NCI-H1436 treated with DMSO at 0.1 percent for 48 hours (cell line): ENCODE results near the gene TMEM229A.
"Not testable (repeated sequence)": the region's sequence is repeated elsewhere in the genome, so short reads cannot be mapped to it uniquely, and the experiment has no call there.

Experiments
- DNase-seq: peaks from one replicate; lab custom pipeline; 2025; lab: John Stamatoyannopoulos, UW

Gene TMEM229A

DNA sequence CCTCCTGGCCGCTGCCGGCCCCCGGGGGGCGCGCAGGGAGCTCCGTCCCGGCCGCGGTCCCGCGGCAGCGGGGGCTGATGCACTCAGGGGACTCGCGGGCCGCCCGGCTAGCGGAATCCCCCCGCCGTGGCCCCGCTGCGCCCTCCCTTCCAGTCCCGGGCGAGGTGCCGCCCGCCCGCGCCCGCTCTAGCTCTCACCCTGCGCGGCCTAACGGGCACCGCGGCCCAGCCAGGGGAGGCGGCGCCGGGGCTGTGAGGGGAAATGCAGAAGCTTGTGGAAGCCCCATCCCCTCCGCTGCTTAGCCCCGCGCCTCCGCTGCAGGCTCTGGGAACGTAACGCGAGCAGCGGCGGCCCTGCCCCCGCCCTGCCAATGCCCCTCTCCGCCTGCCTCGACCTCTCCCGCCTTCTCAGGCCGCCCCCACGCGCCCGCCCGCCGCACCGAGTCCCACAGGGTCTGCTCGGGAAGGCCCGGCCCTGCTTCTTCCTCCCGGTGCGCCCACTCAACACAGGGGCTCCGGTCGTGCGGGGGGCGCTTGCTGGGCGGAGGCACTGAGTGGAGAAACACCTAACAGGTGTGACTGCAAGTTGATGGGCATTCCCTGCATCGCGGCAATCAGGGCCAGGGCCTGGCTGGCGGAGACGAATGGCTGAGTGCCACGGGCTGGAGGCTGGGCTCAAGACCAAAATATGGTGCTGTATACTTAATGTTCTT is 384 bp upstream of the TMEM229A start:
- no peak for DNase-seq

DNA sequence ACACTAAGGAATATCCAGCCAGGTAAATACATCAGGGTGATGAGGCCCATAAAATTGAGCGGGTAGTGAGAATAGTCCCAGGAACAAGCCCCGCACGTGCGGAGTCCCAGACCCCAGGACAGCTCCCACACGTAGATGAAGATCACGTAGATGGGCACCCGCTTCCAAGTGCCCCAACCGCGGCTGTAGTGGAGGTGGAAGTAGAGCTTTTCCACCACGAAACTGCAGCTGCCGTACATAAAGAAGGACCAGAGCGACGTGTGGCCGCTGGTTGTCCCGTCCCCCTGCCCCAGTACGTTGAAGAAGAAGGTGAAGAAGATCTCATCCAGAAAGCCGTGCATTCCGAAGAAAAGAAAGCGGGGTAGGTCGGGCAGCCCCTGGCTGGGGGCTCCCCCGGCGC is 948 bp downstream of the TMEM229A start:
- DNase-seq, result no peak

DNA sequence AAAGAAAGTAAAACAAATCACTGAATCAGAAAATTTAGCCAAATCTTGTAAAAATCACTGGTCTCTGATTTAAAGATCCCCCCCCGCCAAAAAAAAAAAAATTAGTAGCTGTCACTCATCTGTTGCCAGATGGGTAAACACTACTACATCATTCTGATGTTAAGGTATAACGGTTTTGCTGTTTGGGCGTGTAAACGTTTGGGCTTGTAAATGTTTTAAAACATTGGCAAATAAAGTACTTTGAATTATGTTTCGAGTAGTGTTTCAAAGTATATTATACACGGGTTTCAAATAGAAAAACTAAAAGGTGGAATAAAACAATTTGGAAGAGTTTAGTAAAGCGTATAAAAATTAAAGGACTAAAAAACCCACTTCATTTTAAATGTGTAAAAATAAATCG is 1.5 kb downstream of the TMEM229A start:
- DNase-seq, result no peak

DNA sequence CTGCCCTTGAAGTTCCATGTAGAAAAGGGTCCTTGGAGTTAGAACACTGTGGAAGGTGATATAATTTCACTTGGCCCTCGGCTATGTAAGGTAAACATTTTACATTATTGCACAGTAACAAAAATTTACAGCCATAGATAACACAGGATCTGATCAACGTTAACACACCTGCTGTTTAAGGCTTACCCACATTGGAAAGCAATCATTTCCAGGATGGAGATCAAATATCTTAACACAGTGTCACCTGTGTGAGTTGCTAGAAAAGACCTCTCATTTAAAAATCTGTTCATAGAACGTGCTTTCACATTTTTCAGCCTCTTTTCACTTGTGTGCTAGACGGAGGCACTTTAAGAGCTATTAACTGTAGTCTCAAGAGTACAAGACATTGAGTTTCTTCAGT is 1.9 kb downstream of the TMEM229A start:
- DNase-seq, result no peak

DNA sequence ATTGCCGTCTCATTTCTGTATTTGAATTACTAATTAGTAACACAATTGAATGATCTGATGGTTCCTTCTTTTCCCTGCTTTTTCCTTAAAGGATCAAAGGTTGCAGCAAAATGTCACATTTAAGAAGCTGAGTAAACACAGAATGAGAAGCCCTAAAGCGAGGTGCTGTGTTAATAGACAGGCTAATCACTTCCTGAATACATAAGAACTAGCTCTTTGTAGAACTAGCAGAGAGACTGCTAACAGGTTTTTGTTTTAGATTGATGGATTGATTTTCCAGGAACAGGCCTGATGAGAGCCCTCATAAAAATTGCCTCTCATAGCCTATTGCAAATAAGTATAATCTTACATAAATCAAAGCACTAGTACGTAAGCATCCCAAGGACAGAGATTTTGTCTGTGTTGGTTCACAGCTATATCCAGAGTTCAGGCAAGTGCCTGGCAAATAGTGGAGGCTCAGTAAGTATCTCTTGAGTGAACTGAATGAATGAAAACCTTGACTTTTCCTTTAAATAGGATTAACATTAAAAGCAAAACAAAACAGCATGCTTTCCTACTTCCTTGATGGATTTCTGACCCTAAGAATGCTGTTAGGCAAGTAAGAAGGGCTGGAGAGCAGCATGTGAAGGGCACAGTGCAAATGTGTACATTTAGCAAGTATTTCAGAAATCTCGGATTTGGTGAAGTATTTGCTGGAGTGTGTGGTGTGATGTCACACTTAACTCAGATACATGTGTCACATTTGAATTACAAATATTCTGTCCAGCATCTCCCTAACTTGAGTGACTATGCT is 3.3 kb downstream of the TMEM229A start:
- no peak for DNase-seq

DNA sequence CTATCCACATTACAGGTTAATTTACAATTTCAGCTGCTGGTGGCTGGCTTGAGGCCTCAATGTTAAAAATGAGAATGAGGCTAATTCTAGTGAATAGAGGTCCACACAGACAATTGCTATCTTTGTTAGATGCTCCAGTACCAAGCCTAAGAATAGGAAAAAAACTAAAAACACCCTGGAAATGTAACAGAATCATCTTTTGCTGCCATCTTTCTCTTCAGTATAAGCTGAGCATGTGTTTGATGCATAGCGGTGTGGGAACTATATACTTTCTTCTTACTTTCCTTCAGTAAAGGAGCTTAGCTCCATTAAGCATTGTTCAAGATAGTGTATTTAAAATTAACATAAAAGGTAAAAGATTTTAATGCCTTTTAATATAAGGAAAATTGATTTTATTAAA is 5.6 kb downstream of the TMEM229A start:
- no peak for DNase-seq

DNA sequence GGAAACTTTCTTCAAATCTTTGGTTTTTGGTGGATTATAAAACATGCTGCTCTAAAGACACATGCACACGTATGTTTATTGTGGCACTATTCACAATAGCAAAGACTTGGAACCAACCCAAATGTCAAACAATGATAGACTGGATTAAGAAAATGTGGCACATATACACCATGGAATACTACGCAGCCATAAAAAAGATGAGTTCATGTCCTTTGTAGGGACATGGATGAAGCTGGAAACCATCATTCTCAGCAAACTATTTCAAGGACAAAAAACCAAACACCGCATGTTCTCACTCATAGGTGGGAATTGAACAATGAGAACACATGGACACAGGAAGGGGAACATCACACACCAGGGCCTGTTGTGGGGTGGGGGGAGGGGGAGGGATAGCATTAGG is 8.5 kb downstream of the TMEM229A start:
- DNase-seq, result not testable (repeated sequence)

DNA sequence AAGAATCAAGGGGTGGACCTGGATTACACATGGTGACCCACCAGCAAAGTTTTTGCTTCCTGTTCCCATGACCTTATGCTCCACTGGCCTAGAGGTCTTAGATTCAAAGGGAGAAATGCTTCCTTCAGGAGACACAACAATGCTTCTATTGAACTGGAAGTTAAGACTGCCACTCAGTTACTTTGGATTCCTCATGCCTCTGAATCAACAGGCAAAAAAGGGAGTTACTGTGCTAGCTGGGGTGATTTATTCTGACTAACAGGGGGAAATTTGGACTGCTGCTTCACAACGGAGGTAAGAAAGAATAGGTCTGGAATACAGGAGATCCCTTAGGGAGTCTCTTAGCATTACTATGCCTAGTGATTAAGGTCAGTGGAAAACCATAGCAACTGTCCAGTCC is 10.3 kb downstream of the TMEM229A start:
- no peak for DNase-seq

DNA sequence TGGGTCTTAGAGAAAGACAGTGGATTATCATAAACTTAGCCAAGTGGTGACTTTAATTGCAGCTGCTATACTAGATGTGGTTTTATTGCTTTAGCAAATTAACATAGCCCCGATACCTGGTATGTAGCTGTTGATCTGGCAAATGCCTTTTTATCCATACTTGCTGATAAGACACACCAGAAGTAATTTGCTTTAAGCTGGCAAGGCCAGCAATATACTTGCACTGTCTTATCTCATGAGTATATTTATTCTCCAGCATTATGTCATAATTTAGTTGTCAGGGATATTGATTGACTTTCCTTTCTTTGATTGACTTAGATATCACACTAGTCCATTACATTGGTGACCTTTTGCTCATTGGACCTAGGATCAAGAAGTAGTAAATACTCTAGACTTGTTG is 12.8 kb downstream of the TMEM229A start:
- no peak for DNase-seq

- DNase-seq, result no peak
These were observed 19.6 kb downstream of the TMEM229A start for GRCh38 chr7:124013306-124013705.

GRCh38 chr7:124012864-124013263 is 20.0 kb downstream of the TMEM229A start:
- DNase-seq, result no peak

DNA sequence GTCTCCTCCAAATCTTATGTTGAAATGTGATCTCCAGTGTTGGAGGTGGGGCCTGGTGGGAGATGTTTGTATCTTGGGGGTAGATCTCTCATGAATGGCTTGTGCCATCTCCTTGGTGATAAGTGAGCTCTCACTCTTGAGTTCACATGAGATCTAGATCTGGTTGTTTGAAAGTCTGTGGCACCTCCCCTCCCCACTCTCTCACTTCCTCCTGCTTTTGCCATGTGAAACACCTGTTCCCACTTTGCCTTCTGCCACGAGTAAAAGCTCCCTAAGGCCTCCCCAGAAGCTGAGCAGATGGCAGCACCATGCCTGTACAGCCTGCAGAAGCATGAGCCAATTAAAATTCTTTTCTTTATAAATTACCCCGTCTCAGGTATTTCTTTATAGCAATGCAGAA is 23.5 kb downstream of the TMEM229A start:
- DNase-seq, result no peak

GRCh38 chr7:124008296-124008695 is 24.6 kb downstream of the TMEM229A start:
- not testable (repeated sequence) for DNase-seq

DNA sequence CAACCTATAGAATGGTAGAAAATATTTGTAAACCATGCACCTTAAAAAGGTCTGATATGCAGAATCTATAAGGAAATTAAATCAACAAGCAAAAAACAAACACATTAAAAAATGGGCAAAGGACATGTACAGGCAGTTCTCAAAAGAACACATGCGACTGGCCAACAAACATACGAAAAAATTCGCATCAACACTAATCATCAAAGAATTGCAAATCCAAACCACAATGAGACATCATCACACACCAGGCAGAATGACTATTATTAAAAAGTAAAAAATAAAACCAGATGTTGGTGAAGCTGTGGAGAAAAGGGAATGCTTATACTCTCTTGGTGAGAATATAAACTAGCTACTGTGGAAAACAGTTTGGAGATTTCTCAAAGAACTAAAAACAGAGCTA is 33.2 kb downstream of the TMEM229A start:
- no peak for DNase-seq

DNA sequence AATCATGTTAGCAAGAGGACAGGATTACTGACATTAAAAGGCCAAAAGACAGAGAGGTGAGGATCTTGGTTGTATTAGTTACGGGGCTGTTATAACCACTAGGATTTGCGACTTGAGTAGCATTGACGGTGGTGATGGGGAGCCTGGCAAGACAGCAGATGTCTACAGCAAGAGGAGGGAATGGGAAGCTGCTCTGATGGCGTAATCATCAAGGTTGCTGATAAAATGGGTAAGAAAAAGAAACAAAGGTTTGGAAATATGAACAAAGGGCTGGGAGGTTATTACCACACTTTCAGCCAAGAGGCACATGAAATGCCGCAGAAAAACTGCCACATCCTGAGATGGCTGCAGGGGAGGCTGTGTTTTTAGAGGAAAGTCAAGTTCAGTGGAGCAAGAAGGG is 33.9 kb downstream of the TMEM229A start:
- DNase-seq, result no peak

DNA sequence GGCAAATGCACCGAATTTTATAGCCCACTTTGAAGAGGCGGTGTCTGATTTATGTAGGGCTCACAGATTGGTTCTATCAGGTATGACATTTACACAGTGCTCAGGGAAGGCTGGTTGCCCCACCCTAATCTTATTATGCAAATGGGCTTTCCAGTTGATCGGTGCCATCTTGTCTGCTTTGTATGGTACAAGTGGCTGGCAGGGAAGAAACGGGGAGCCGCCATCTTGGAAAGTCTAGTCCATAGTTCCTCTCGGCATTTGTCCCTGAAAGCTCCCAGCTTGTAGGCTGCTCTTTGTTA is 36.6 kb downstream of the TMEM229A start:
- no peak for DNase-seq

GRCh38 chr7:123995617-123996326 is 37.1 kb downstream of the TMEM229A start:
- DNase-seq, result no peak

GRCh38 chr7:123994449-123994848 is 38.4 kb downstream of the TMEM229A start:
- no peak for DNase-seq

- no peak for DNase-seq
These were observed 38.9 kb downstream of the TMEM229A start for GRCh38 chr7:123993996-123994395.

DNA sequence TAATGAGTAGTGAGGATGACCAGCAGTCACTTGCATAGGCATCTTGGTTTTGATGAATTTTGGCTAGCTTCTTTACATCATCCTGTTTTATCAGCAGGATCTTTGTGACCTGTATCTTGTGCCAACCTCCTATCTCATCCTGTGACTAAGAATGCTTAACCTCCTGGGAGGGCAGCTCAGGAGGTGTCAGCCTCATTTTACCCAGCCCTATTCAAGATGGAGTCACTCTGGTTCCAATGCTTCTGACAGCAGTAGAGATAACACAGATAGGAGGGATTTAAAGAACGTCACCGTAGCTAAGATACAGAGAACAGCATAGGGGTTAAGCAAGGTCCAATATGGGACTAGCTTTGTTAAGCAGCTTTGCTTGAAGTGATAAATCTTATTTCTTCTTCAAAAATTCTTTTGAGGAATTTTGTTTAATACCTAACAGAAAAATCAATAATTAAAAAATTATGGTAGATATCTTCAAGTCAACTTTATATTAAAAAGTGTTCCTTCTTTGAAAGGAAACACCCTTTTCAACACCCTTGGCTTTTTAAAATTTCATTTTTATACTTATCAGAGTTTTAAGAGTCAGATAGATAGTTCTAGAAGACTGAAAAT is 39.9 kb downstream of the TMEM229A start:
- no peak for DNase-seq

DNA sequence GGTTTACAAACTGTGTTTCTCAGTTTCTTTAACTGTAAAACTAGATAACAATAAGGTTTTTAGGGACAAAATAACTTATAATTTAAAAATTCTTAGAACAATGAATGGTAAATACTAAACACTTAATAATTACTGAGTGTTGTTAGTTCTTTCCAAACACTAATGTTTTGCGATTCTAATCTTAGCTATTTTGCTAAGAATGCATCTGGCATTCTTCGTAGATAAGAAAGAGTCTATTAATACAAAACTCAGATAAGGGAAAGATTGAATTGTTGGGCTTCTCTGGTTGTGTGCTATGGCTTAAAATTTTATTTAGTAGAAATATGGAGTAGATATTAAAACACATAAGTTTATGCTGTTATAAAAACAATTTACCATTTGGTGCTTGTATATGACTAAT is 45.4 kb downstream of the TMEM229A start:
- DNase-seq, result no peak
